ENCODE results near the gene PTPRE.

PTPRE gene

GRCh38 chr10:127920306-127921074 is 13.6 kb downstream of the PTPRE start (continued):
- no peak for TF ChIP-seq ZNF521 (tag by site-specific recombination; IDR thresholded peaks at IDR 0.05)
- TF ChIP-seq ZNF747 (tag by site-specific recombination; IDR thresholded peaks at IDR 0.05): no peak

- CTCF ChIA-PET: interaction anchor here (0.5 to 1.1 kb wide), 2 partner anchors 90 to 225 kb away, joined by 3 read pairs; no protein-coding TSS in a partner anchor
Measured at GRCh38 chr10:127921075-127921752, 14.3 kb downstream of the PTPRE start.

GRCh38 chr10:127921753-127922145 is 14.8 kb downstream of the PTPRE start:
- ChIA-PET POLR2A (no interaction called here), CTCF (interaction anchor here (1.1 kb wide), 1 partner anchor 89 kb away, joined by 3 read pairs; no protein-coding TSS in a partner anchor)
- Histone ChIP-seq H3K36me3 (ENCODE audit: control insufficient read depth in 2 of 2, insufficient read depth in 1 of 2, low read length in 2 of 2) (no peaks in the 10 kb centered on the region), H3K4me3 (ENCODE audit: low read depth, low read length) (no peak overlapping the region), H3K4me1 (ENCODE audit: control insufficient read depth, insufficient read depth, low read length) (no peaks in the 10 kb centered on the region), H3K27ac (ENCODE audit: extremely low read depth, low read depth, low read length) (no peak overlapping the region), H3K9me3 (ENCODE audit: control insufficient read depth, insufficient read depth, low read depth, low read length) (no peaks in the 10 kb centered on the region)
- TF ChIP-seq ZFHX2 (tag by site-specific recombination; conservative IDR thresholded peaks at IDR 0.05) (no peak), SCRT1 (tag by site-specific recombination; IDR thresholded peaks at IDR 0.05; ENCODE audit: borderline replicate concordance) (no peak), SP2 (tag by site-specific recombination; IDR thresholded peaks at IDR 0.05) (no peak)

More at GRCh38 chr10:127921075-127921752, 14.3 kb downstream of the PTPRE start:
- Histone ChIP-seq H3K27ac (ENCODE audit: extremely low read depth, low read depth, low read length) (no peak overlapping the region), H3K9me3 (ENCODE audit: control insufficient read depth, insufficient read depth, low read depth, low read length) (no peaks in the 10 kb centered on the region), H3K36me3 (ENCODE audit: control insufficient read depth in 2 of 2, insufficient read depth in 1 of 2, low read length in 2 of 2) (no peaks in the 10 kb centered on the region), H3K4me3 (ENCODE audit: low read depth, low read length) (no peak overlapping the region), H3K4me1 (ENCODE audit: control insufficient read depth, insufficient read depth, low read length) (no peaks in the 10 kb centered on the region)
- no peak for TF ChIP-seq ZNF112 (tag by site-specific recombination; IDR thresholded peaks at IDR 0.05)
- POLR2A ChIA-PET: no interaction called here

GRCh38 chr10:127922206-127922605 is 15.3 kb downstream of the PTPRE start:
- ChIA-PET CTCF (interaction anchor here (1.1 kb wide), 1 partner anchor 89 kb away, joined by 3 read pairs; no protein-coding TSS in a partner anchor), POLR2A (no interaction called here)
- H3K4me1 ChIP-seq (ENCODE audit: control insufficient read depth, insufficient read depth, low read length): no peaks in the 10 kb centered on the region
- H3K27ac ChIP-seq (ENCODE audit: extremely low read depth, low read depth, low read length): no peak overlapping the region
- no peaks in the 10 kb centered on the region for H3K9me3 ChIP-seq (ENCODE audit: control insufficient read depth, insufficient read depth, low read depth, low read length)
- no peaks in the 10 kb centered on the region for H3K36me3 ChIP-seq (ENCODE audit: control insufficient read depth in 2 of 2, insufficient read depth in 1 of 2, low read length in 2 of 2)
- H3K4me3 ChIP-seq (ENCODE audit: low read depth, low read length): no peak overlapping the region
- TF ChIP-seq ZNF335 (tag by site-specific recombination; conservative IDR thresholded peaks at IDR 0.05) (no peak), ZFHX2 (tag by site-specific recombination; conservative IDR thresholded peaks at IDR 0.05) (no peak), ZNF175 (tag by site-specific recombination; IDR thresholded peaks at IDR 0.05) (no peak), ZBTB8A (tag by site-specific recombination; IDR thresholded peaks at IDR 0.05) (no peak), ZBTB1 (tag by site-specific recombination; IDR thresholded peaks at IDR 0.05) (no peak), ZNF48 (tag by site-specific recombination; IDR thresholded peaks at IDR 0.05) (no peak), ZBTB20 (tag by site-specific recombination; IDR thresholded peaks at IDR 0.05) (no peak), ATF2 (tag by site-specific recombination; IDR thresholded peaks at IDR 0.05; ENCODE audit: low read depth) (no peak), IKZF3 (tag by site-specific recombination; IDR thresholded peaks at IDR 0.05) (no peak), ZNF398 (tag by site-specific recombination; IDR thresholded peaks at IDR 0.05) (no peak), KLF7 (tag by site-specific recombination; IDR thresholded peaks at IDR 0.05; ENCODE audit: borderline replicate concordance) (no peak), ZNF518A (tag by site-specific recombination; conservative IDR thresholded peaks at IDR 0.05; ENCODE audit: low read depth) (no peak), ZNF366 (tag by site-specific recombination; conservative IDR thresholded peaks at IDR 0.05) (no peak), ZNF580 (tag by site-specific recombination; IDR thresholded peaks at IDR 0.05) (no peak), ZNF843 (tag by site-specific recombination; IDR thresholded peaks at IDR 0.05) (no peak)
